Embryonic facial prominence (tissue), 1 donor: Measurements from ENCODE around the gene FEM1A.

Source experiments
- DNase-seq: peaks from one replicate; pipeline ENCODE4 v3.0.0-alpha.2; 2016; ENCODE audit errors: extremely low spot score

FEM1A gene

DNA sequence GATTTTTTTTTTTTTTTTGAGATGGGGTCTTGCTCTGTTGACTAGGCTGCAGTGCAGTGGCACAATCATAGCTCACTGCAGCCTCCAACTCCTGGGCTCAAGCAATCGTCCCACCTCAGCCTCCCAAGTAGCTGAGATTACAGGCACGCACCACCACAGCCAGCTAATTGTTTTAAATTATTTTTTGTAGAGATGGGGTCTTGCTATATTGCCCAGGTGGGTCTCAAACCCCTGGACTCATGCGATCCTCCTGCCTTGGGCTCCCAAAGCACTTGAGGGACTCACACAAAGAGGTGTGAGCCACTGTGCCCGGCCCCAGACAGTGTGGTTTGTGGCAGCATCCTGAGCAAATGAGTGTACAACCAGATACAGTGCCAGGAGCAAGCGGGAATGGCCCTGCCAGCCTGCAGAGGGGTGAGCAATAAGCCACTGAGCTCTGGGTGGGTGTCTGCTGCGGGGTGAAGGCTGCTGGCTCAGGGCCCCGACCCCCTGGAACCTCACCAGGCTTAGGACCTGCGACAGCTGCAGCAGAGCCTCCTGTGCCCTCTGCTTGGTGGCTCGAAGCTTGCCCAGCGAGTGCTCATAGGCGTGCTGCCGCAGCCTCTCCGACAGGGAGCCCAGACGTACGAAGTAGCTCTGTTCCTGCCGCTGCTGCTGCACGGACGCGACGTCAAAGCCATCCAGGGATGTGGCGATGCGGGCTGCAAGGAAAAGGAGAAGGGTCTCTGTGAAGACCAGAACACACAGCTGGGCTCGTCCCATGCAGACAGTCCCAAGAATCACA is 55.8 kb downstream of the FEM1A start:
- no peak for DNase-seq

DNA sequence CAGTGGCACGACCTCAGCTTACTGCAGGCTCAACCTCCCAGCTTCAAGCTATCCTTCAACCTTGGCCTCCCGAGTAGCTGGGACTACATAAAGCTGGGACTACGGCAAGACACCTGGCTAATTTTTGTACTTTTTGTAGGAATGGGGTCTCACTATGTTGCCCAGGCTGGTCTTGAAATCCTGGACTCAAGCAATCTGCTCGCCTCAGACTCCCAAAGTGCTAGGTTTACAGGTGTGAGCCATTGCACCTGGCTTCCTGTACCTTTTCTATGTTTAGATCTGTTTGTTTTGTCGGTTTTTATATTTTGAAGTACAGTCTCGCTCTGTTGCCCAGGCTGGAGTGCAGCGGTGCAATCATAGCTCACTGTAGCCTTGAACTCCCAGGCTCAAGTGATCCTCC is 57.5 kb downstream of the FEM1A start:
- no peak for DNase-seq
